Endothelial cell of umbilical vein (primary cell): ENCODE data around the gene AGPAT1.

ENCODE experiments used
- EZH2 ChIP-seq: IDR thresholded peaks from 2 replicates; pipeline ENCODE4 v1.6.1; 2012; ENCODE audit warnings: borderline replicate concordance, low read depth, mild to moderate bottlenecking, moderate library complexity, low read length, inconsistent platforms; ENCODE audit not compliant: severe bottlenecking
- JUN ChIP-seq: IDR thresholded peaks from 2 replicates; pipeline ENCODE4 v1.6.1; 2011; ENCODE audit warnings: borderline replicate concordance, low read depth; ENCODE audit not compliant: insufficient read length, insufficient read depth
- POLR2A ChIP-seq: IDR thresholded peaks from 2 replicates; pipeline ENCODE4 v1.6.1; 2012; ENCODE audit warnings: low read depth, mild to moderate bottlenecking, control low read depth, low read length
- POLR2AphosphoS5 ChIP-seq: IDR thresholded peaks from 2 replicates; pipeline ENCODE4 v1.6.1; 2012; ENCODE audit warnings: low read depth, mild to moderate bottlenecking, control low read depth, low read length, moderate library complexity; ENCODE audit not compliant: insufficient read depth
- TF ChIP-seq, protein P1 (sequence below), 2 donors: IDR thresholded peaks; 1 replicate in 1 of 2; 2 replicates in 1 of 2; pipeline ENCODE4 v1.5.1; 2011; ENCODE audit warnings: low read length in 2 of 2, mild to moderate bottlenecking in 2 of 2, moderate library complexity in 2 of 2, control low read depth in 1 of 2, inconsistent platforms in 1 of 2, low read depth in 1 of 2; ENCODE audit not compliant: insufficient read depth in 1 of 2; ENCODE audit errors: extremely low read depth in 1 of 2
- TF ChIP-seq, protein P2 (sequence below): IDR thresholded peaks from 2 replicates; pipeline ENCODE4 v1.6.1; 2011; ENCODE audit not compliant: insufficient read depth, insufficient read length

DNA sequence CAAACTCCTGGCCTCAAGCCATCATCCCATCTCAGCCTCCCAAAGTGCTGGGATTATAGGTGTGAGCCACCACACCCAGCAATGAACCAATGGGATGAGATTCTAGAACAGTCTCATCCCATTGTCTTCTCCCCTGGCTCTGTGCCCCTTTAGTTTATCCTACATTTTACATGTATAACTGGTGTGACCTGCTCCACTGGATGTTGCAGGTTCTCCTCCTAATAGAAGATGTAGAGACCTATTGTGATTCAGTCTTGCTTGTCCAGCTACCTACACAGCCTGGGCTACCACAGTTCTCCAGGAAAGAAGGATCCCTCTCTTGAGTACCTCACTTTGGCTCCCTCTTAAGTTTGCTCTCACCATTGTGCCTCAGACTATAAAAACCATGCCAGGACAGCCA, 43.8 kb downstream of the AGPAT1 start:
- TF ChIP-seq POLR2A (no peak), POLR2AphosphoS5 (no peak), EZH2 (no peak), JUN (no peak)
- TF ChIP-seq, protein P1, sequence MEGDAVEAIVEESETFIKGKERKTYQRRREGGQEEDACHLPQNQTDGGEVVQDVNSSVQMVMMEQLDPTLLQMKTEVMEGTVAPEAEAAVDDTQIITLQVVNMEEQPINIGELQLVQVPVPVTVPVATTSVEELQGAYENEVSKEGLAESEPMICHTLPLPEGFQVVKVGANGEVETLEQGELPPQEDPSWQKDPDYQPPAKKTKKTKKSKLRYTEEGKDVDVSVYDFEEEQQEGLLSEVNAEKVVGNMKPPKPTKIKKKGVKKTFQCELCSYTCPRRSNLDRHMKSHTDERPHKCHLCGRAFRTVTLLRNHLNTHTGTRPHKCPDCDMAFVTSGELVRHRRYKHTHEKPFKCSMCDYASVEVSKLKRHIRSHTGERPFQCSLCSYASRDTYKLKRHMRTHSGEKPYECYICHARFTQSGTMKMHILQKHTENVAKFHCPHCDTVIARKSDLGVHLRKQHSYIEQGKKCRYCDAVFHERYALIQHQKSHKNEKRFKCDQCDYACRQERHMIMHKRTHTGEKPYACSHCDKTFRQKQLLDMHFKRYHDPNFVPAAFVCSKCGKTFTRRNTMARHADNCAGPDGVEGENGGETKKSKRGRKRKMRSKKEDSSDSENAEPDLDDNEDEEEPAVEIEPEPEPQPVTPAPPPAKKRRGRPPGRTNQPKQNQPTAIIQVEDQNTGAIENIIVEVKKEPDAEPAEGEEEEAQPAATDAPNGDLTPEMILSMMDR (IDR thresholded peaks at IDR 0.05; ENCODE audit: extremely low read depth in 1 of 2, insufficient read depth in 1 of 2, low read depth in 1 of 2, low read length in 2 of 2) = no peak
- TF ChIP-seq, protein P2, sequence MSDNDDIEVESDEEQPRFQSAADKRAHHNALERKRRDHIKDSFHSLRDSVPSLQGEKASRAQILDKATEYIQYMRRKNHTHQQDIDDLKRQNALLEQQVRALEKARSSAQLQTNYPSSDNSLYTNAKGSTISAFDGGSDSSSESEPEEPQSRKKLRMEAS = no peak
